Measurements from ENCODE around the gene MAMDC4. TPM values are rescaled to one million over a fixed set of nuclear protein-coding genes. Genes with fewer than 3 reads are reported as not detected.

The MAMDC4 gene
- total RNA-seq, 1 experiment from 2014 or later, result 6.7 TPM

DNA sequence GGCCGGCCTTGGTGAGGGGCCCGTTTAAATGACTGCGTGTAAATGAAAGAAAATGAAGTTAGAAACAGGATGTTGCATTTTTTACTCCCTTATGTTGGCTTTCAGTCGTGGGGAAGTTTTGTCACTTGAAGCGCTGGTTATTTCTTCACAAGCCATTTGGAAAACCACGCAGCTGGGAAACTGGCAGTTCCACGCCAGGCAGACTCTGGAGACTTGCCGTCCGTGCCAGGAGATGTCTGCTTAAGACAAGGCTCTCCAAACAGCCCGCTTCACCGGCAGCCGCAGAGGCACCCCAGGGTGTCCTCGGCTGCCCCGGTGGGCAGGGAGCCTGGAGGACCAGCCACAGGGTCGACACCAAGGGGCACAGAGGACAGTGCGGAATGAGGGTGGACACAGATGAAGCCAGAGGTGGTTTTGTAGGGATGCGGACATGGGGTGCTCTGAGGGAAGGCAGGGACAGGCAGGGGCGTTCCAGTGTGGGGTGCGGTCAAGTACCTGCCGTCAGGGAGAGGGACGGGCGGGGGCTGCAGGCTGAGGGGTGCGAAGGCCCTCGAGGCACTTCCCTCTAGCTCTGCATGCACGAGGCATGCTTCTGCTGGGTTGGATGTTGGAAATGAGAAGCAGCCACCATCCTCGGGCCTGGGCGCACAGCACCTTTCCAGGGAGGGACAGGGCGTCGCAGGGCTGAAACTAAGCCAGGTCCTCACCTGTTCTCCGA, 21.0 kb upstream of the MAMDC4 start (continued):
- TF ChIP-seq AFF4 (CRISPR knock-in tag; IDR thresholded peaks at IDR 0.05; ENCODE audit: borderline replicate concordance) (no peak), GABPB1 (CRISPR knock-in tag; IDR thresholded peaks at IDR 0.05) (no peak), NFE2L1 (CRISPR knock-in tag; IDR thresholded peaks at IDR 0.05) (no peak), ZNF121 (CRISPR knock-in tag; IDR thresholded peaks at IDR 0.05) (no peak), CREB1 (CRISPR knock-in tag; IDR thresholded peaks at IDR 0.05) (no peak), RELA (CRISPR knock-in tag; IDR thresholded peaks at IDR 0.05; ENCODE audit: borderline replicate concordance) (no peak), ETV6 (CRISPR knock-in tag; IDR thresholded peaks at IDR 0.05) (no peak)
- TF ChIP-seq, protein P1, sequence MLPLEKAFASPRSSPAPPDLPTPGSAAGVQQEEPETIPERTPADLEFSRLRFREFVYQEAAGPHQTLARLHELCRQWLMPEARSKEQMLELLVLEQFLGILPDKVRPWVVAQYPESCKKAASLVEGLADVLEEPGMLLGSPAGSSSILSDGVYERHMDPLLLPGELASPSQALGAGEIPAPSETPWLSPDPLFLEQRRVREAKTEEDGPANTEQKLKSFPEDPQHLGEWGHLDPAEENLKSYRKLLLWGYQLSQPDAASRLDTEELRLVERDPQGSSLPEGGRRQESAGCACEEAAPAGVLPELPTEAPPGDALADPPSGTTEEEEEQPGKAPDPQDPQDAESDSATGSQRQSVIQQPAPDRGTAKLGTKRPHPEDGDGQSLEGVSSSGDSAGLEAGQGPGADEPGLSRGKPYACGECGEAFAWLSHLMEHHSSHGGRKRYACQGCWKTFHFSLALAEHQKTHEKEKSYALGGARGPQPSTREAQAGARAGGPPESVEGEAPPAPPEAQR (CRISPR knock-in tag; IDR thresholded peaks at IDR 0.05), result no peak
- TF ChIP-seq, protein P2, sequence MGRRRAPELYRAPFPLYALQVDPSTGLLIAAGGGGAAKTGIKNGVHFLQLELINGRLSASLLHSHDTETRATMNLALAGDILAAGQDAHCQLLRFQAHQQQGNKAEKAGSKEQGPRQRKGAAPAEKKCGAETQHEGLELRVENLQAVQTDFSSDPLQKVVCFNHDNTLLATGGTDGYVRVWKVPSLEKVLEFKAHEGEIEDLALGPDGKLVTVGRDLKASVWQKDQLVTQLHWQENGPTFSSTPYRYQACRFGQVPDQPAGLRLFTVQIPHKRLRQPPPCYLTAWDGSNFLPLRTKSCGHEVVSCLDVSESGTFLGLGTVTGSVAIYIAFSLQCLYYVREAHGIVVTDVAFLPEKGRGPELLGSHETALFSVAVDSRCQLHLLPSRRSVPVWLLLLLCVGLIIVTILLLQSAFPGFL (CRISPR knock-in tag; IDR thresholded peaks at IDR 0.05; ENCODE audit: borderline replicate concordance), result no peak

GRCh38 chr9:136831720-136832104, 20.4 kb upstream of the MAMDC4 start:
- Mint-ChIP-seq H3K27me3 (ENCODE audit: low read depth) (no peaks in the 10 kb centered on the region), H3K27ac (no peak overlapping the region), H3K9me3 (no peaks in the 10 kb centered on the region), H3K4me3 (no peak overlapping the region), H3K4me1 (no peaks in the 10 kb centered on the region), H3K36me3 (peaks cover 30% of the 10 kb centered on the region)
- TF ChIP-seq NFYB (CRISPR knock-in tag; conservative IDR thresholded peaks at IDR 0.05; ENCODE audit: low read depth), result no peak
- no peak for TF ChIP-seq ZBTB21 (CRISPR knock-in tag; IDR thresholded peaks at IDR 0.05; ENCODE audit: borderline replicate concordance)
- no peak for TF ChIP-seq OVOL2 (CRISPR knock-in tag; IDR thresholded peaks at IDR 0.05; ENCODE audit: borderline replicate concordance)
- no peak for TF ChIP-seq ZNF396 (CRISPR knock-in tag; IDR thresholded peaks at IDR 0.05; ENCODE audit: borderline replicate concordance)
- no peak for TF ChIP-seq IRF2 (CRISPR knock-in tag; IDR thresholded peaks at IDR 0.05; ENCODE audit: borderline replicate concordance, low read depth)
- no peak for TF ChIP-seq ZNF121 (CRISPR knock-in tag; IDR thresholded peaks at IDR 0.05)
- TF ChIP-seq E2F1 (CRISPR knock-in tag; IDR thresholded peaks at IDR 0.05), result no peak
- TF ChIP-seq, protein P3, sequence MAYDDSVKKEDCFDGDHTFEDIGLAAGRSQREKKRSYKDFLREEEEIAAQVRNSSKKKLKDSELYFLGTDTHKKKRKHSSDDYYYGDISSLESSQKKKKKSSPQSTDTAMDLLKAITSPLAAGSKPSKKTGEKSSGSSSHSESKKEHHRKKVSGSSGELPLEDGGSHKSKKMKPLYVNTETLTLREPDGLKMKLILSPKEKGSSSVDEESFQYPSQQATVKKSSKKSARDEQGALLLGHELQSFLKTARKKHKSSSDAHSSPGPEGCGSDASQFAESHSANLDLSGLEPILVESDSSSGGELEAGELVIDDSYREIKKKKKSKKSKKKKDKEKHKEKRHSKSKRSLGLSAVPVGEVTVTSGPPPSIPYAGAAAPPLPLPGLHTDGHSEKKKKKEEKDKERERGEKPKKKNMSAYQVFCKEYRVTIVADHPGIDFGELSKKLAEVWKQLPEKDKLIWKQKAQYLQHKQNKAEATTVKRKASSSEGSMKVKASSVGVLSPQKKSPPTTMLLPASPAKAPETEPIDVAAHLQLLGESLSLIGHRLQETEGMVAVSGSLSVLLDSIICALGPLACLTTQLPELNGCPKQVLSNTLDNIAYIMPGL (CRISPR knock-in tag; IDR thresholded peaks at IDR 0.05), result no peak
- TF ChIP-seq, protein P4, sequence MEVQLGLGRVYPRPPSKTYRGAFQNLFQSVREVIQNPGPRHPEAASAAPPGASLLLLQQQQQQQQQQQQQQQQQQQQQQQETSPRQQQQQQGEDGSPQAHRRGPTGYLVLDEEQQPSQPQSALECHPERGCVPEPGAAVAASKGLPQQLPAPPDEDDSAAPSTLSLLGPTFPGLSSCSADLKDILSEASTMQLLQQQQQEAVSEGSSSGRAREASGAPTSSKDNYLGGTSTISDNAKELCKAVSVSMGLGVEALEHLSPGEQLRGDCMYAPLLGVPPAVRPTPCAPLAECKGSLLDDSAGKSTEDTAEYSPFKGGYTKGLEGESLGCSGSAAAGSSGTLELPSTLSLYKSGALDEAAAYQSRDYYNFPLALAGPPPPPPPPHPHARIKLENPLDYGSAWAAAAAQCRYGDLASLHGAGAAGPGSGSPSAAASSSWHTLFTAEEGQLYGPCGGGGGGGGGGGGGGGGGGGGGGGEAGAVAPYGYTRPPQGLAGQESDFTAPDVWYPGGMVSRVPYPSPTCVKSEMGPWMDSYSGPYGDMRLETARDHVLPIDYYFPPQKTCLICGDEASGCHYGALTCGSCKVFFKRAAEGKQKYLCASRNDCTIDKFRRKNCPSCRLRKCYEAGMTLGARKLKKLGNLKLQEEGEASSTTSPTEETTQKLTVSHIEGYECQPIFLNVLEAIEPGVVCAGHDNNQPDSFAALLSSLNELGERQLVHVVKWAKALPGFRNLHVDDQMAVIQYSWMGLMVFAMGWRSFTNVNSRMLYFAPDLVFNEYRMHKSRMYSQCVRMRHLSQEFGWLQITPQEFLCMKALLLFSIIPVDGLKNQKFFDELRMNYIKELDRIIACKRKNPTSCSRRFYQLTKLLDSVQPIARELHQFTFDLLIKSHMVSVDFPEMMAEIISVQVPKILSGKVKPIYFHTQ (CRISPR knock-in tag; IDR thresholded peaks at IDR 0.05), result no peak
- no peak for TF ChIP-seq ATF1 (CRISPR knock-in tag; IDR thresholded peaks at IDR 0.05)
- no peak for TF ChIP-seq ZNF138 (CRISPR knock-in tag; conservative IDR thresholded peaks at IDR 0.05)
- no peak for TF ChIP-seq ESRRA (CRISPR knock-in tag; IDR thresholded peaks at IDR 0.05; ENCODE audit: borderline replicate concordance)
- no peak for TF ChIP-seq CREB1 (CRISPR knock-in tag; IDR thresholded peaks at IDR 0.05)
- TF ChIP-seq ZNF317 (CRISPR knock-in tag; IDR thresholded peaks at IDR 0.05; ENCODE audit: borderline replicate concordance, low read depth), result no peak
- TF ChIP-seq ZNF671 (CRISPR knock-in tag; IDR thresholded peaks at IDR 0.05), result no peak
- no peak for TF ChIP-seq ELF4 (CRISPR knock-in tag; IDR thresholded peaks at IDR 0.05; ENCODE audit: low read depth)
- CTCF ChIA-PET, result no interaction called here
- ATAC-seq (no peak), DNase-seq (ENCODE audit: low spot score) (peak; percentile 8)
- POLR2A ChIA-PET, result no interaction called here
